DMS153 (cell line): ENCODE results near the gene AKAP8L.
A peak's percentile ranks its signal among the peaks of the same experiment; 100 is the strongest.

Experiments used
- DNase-seq: peaks from one replicate; lab custom pipeline; 2025; lab: John Stamatoyannopoulos, UW

The AKAP8L gene

GRCh38 chr19:15418579-15419412 lies at the start of gene AKAP8L:
AKAP8L (minus strand) TSS chr19:15418988; CDS start chr19:15418923, 65 bp downstream.
- peak; percentile 99 for DNase-seq

- DNase-seq = no peak
Observed at GRCh38 chr19:15467734-15468214, 49.0 kb upstream of the AKAP8L start.

GRCh38 chr19:15466851-15467733 lies 48.3 kb upstream of the AKAP8L start:
- no peak for DNase-seq

GRCh38 chr19:15464394-15465385 lies 45.9 kb upstream of the AKAP8L start, which contains the start of gene RASAL3:
RASAL3 (minus strand) TSS chr19:15464544; CDS start chr19:15464358, 186 bp downstream.
- DNase-seq = no peak

- no peak for DNase-seq
Observed at GRCh38 chr19:15463861-15464371, 45.1 kb upstream of the AKAP8L start.

- DNase-seq = no peak
Observed at GRCh38 chr19:15461694-15462093, 42.9 kb upstream of the AKAP8L start.

- DNase-seq = no peak
Observed at GRCh38 chr19:15457701-15458484, 39.1 kb upstream of the AKAP8L start.

GRCh38 chr19:15456871-15457700 lies 38.3 kb upstream of the AKAP8L start:
- peak; percentile 87 for DNase-seq

GRCh38 chr19:15456441-15456840 lies 37.7 kb upstream of the AKAP8L start:
- no peak for DNase-seq

GRCh38 chr19:15455996-15456395 lies 37.2 kb upstream of the AKAP8L start:
- no peak for DNase-seq

- no peak for DNase-seq
Observed at GRCh38 chr19:15453906-15454860, 35.4 kb upstream of the AKAP8L start.

- no peak for DNase-seq
Observed at GRCh38 chr19:15453091-15453578, 34.3 kb upstream of the AKAP8L start.

GRCh38 chr19:15452111-15453047 lies 33.6 kb upstream of the AKAP8L start:
- peak; percentile 75 for DNase-seq

- no peak for DNase-seq
Observed at GRCh38 chr19:15450528-15450890, 31.7 kb upstream of the AKAP8L start.

- DNase-seq = peak; percentile 38
Observed at GRCh38 chr19:15449620-15450527, 31.1 kb upstream of the AKAP8L start, which contains the start of gene WIZ. WIZ (minus strand) TSS chr19:15449956; CDS start chr19:15448307, 1,649 bp downstream.
